HepG2 (cell line): ENCODE results near the gene RFXAP. TPM values are rescaled to one million over a fixed set of nuclear protein-coding genes. Genes with fewer than 3 reads are reported as not detected.

ENCODE experiments used
- GATAD2A ChIP-seq: IDR thresholded peaks from 2 replicates; pipeline ENCODE4 v1.6.1; 2016
- HMG20A ChIP-seq: IDR thresholded peaks from 2 replicates; pipeline ENCODE4 v1.6.1; 2016; ENCODE audit warnings: borderline replicate concordance
- HNF4A ChIP-seq: sonication (generic); formaldehyde crosslinking; IDR thresholded peaks from 2 replicates; pipeline ENCODE4 v1.4.0; 2020; ENCODE audit warnings: missing genetic modification reagents
- MED1 ChIP-seq: sonication (generic); formaldehyde crosslinking; IDR thresholded peaks from 2 replicates; pipeline ENCODE4 v1.4.0; 2020; ENCODE audit warnings: missing genetic modification reagents
- MIER3 ChIP-seq: IDR thresholded peaks from 2 replicates; pipeline ENCODE4 v1.6.1; 2016; ENCODE audit warnings: missing compliant biosample characterization, borderline replicate concordance
- MTF1 ChIP-seq: sonication (generic); formaldehyde crosslinking; IDR thresholded peaks from 2 replicates; pipeline ENCODE4 v1.5.0; 2020; ENCODE audit warnings: missing genetic modification reagents
- THAP11 ChIP-seq: IDR thresholded peaks from 2 replicates; pipeline ENCODE4 v1.6.1; 2016; ENCODE audit warnings: missing biosample characterization, missing genetic modification reagents
- ZNF510 ChIP-seq: sonication (generic); formaldehyde crosslinking; IDR thresholded peaks from 2 replicates; pipeline ENCODE4 v1.4.0; 2020; ENCODE audit warnings: low read depth, mild to moderate bottlenecking, missing genetic modification reagents
- polyA plus RNA-seq, 8 experiments: library from polyadenylated mRNA; depleted of rRNA in 3 of 8; stranded (reverse) in 7 of 8; unstranded in 1 of 8; fragments of >200 nt; fragmentation: Illumina TruSeq in 4 of 8; extraction: Trizol in 4 of 8; gene quantifications; 2 replicates each; pipeline versions ENCODE4 v1.2.1 to v1.2.3, GENCODE V29; 2011 to 2016; ENCODE audit warnings: low read depth in 4 of 8, missing spikeins in 1 of 8, mixed read lengths in 1 of 8; ENCODE audit not compliant: insufficient read depth in 1 of 8
- total RNA-seq, 5 experiments: library from RNA; depleted of rRNA; stranded (reverse); fragments of >200 nt; fragmentation: Illumina TruSeq; extraction: Trizol; gene quantifications; 2 replicates each; pipeline ENCODE4 v1.2.3, GENCODE V29; 2016; ENCODE audit warnings: low read depth in 1 of 5
- TF ChIP-seq, protein P1 (sequence below): sonication (generic); formaldehyde crosslinking; IDR thresholded peaks from 2 replicates; pipeline ENCODE4 v1.4.0; 2020; ENCODE audit warnings: missing genetic modification reagents
- TF ChIP-seq, protein P2 (sequence below): sonication (generic); formaldehyde crosslinking; conservative IDR thresholded peaks from 2 replicates; pipeline ENCODE4 v1.8.0; 2022; ENCODE audit warnings: missing genetic modification reagents
- TF ChIP-seq, protein P3 (sequence below): sonication (generic); formaldehyde crosslinking; IDR thresholded peaks from 2 replicates; pipeline ENCODE4 v1.5.0; 2020; ENCODE audit warnings: mild to moderate bottlenecking, missing genetic modification reagents, borderline replicate concordance
- TF ChIP-seq, protein P4 (sequence below): sonication (generic); formaldehyde crosslinking; conservative IDR thresholded peaks from 2 replicates; pipeline ENCODE4 v1.4.0; 2020; ENCODE audit warnings: mild to moderate bottlenecking, missing genetic modification reagents, moderate library complexity
- TF ChIP-seq, protein P5 (sequence below): sonication (generic); formaldehyde crosslinking; IDR thresholded peaks from 2 replicates; pipeline ENCODE4 v1.4.0; 2020; ENCODE audit warnings: missing genetic modification reagents
- TF ChIP-seq, protein P6 (sequence below): sonication (generic); formaldehyde crosslinking; IDR thresholded peaks from 2 replicates; pipeline ENCODE4 v1.4.0; 2020; ENCODE audit warnings: missing genetic modification reagents

The RFXAP gene
- total and polyA plus RNA-seq, 2 of the 13 experiments (the other 11 are each of a cell fraction or from before 2014, with no cell fraction given): 1.8 to 7.9 TPM

DNA sequence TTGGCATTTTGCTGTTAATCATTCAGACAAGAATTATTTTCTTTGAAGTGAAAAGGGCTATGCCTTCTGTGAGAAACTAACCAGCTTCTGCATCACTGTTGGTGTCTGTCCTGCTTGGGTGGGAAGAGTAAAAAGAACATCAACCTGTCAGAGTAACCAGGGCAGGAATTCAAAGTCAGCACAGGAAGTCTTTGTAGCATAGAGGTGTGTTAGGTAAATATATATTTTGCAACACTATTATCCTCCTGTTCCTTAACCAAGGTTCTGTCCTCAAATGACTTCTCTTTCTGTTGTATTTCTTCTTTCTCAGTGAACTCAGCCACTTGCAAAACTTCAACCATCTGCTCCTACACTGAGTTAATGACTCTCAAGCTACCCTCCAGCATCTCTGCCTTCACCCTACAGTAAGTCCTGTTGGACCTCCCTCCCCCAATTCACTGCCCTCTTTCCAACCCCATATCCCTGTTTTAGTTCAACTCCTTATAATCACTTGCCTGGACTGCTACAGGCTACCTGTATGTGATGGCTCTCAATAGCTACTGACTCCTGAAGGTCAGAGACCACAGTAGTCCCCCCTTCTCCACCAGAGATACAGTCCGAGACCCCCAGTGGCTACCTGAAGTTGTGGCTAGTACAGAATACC is 51.1 kb downstream of the RFXAP start (continued):
- TF ChIP-seq, protein P1, sequence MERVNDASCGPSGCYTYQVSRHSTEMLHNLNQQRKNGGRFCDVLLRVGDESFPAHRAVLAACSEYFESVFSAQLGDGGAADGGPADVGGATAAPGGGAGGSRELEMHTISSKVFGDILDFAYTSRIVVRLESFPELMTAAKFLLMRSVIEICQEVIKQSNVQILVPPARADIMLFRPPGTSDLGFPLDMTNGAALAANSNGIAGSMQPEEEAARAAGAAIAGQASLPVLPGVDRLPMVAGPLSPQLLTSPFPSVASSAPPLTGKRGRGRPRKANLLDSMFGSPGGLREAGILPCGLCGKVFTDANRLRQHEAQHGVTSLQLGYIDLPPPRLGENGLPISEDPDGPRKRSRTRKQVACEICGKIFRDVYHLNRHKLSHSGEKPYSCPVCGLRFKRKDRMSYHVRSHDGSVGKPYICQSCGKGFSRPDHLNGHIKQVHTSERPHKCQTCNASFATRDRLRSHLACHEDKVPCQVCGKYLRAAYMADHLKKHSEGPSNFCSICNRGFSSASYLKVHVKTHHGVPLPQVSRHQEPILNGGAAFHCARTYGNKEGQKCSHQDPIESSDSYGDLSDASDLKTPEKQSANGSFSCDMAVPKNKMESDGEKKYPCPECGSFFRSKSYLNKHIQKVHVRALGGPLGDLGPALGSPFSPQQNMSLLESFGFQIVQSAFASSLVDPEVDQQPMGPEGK (CRISPR knock-in tag): no peak
- peak; percentile 72; the same call in 1 of the 2 replicates for TF ChIP-seq HMG20A (CRISPR knock-in tag)
- TF ChIP-seq, protein P2, sequence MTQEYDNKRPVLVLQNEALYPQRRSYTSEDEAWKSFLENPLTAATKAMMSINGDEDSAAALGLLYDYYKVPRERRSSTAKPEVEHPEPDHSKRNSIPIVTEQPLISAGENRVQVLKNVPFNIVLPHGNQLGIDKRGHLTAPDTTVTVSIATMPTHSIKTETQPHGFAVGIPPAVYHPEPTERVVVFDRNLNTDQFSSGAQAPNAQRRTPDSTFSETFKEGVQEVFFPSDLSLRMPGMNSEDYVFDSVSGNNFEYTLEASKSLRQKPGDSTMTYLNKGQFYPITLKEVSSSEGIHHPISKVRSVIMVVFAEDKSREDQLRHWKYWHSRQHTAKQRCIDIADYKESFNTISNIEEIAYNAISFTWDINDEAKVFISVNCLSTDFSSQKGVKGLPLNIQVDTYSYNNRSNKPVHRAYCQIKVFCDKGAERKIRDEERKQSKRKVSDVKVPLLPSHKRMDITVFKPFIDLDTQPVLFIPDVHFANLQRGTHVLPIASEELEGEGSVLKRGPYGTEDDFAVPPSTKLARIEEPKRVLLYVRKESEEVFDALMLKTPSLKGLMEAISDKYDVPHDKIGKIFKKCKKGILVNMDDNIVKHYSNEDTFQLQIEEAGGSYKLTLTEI (CRISPR knock-in tag): no peak
- TF ChIP-seq, protein P3, sequence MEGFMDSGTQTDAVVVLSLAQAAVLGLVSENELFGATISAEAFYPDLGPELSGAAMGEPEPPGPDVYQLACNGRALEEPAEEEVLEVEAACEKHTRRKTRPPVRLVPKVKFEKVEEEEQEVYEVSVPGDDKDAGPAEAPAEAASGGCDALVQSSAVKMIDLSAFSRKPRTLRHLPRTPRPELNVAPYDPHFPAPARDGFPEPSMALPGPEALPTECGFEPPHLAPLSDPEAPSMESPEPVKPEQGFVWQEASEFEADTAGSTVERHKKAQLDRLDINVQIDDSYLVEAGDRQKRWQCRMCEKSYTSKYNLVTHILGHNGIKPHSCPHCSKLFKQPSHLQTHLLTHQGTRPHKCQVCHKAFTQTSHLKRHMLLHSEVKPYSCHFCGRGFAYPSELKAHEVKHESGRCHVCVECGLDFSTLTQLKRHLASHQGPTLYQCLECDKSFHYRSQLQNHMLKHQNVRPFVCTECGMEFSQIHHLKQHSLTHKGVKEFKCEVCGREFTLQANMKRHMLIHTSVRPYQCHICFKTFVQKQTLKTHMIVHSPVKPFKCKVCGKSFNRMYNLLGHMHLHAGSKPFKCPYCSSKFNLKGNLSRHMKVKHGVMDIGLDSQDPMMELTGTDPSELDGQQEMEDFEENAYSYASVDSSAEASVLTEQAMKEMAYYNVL: no peak
- TF ChIP-seq MIER3 (CRISPR knock-in tag): peak; percentile 54; the same call in 1 of the 2 replicates
- TF ChIP-seq, protein P4, sequence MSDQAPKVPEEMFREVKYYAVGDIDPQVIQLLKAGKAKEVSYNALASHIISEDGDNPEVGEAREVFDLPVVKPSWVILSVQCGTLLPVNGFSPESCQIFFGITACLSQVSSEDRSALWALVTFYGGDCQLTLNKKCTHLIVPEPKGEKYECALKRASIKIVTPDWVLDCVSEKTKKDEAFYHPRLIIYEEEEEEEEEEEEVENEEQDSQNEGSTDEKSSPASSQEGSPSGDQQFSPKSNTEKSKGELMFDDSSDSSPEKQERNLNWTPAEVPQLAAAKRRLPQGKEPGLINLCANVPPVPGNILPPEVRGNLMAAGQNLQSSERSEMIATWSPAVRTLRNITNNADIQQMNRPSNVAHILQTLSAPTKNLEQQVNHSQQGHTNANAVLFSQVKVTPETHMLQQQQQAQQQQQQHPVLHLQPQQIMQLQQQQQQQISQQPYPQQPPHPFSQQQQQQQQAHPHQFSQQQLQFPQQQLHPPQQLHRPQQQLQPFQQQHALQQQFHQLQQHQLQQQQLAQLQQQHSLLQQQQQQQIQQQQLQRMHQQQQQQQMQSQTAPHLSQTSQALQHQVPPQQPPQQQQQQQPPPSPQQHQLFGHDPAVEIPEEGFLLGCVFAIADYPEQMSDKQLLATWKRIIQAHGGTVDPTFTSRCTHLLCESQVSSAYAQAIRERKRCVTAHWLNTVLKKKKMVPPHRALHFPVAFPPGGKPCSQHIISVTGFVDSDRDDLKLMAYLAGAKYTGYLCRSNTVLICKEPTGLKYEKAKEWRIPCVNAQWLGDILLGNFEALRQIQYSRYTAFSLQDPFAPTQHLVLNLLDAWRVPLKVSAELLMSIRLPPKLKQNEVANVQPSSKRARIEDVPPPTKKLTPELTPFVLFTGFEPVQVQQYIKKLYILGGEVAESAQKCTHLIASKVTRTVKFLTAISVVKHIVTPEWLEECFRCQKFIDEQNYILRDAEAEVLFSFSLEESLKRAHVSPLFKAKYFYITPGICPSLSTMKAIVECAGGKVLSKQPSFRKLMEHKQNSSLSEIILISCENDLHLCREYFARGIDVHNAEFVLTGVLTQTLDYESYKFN (CRISPR knock-in tag): peak; percentile 72
- no peak for TF ChIP-seq ZNF510 (CRISPR knock-in tag)
- TF ChIP-seq, protein P5, sequence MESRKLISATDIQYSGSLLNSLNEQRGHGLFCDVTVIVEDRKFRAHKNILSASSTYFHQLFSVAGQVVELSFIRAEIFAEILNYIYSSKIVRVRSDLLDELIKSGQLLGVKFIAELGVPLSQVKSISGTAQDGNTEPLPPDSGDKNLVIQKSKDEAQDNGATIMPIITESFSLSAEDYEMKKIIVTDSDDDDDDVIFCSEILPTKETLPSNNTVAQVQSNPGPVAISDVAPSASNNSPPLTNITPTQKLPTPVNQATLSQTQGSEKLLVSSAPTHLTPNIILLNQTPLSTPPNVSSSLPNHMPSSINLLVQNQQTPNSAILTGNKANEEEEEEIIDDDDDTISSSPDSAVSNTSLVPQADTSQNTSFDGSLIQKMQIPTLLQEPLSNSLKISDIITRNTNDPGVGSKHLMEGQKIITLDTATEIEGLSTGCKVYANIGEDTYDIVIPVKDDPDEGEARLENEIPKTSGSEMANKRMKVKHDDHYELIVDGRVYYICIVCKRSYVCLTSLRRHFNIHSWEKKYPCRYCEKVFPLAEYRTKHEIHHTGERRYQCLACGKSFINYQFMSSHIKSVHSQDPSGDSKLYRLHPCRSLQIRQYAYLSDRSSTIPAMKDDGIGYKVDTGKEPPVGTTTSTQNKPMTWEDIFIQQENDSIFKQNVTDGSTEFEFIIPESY (CRISPR knock-in tag): no peak
- TF ChIP-seq MED1 (CRISPR knock-in tag): peak; percentile 76
- TF ChIP-seq, protein P6, sequence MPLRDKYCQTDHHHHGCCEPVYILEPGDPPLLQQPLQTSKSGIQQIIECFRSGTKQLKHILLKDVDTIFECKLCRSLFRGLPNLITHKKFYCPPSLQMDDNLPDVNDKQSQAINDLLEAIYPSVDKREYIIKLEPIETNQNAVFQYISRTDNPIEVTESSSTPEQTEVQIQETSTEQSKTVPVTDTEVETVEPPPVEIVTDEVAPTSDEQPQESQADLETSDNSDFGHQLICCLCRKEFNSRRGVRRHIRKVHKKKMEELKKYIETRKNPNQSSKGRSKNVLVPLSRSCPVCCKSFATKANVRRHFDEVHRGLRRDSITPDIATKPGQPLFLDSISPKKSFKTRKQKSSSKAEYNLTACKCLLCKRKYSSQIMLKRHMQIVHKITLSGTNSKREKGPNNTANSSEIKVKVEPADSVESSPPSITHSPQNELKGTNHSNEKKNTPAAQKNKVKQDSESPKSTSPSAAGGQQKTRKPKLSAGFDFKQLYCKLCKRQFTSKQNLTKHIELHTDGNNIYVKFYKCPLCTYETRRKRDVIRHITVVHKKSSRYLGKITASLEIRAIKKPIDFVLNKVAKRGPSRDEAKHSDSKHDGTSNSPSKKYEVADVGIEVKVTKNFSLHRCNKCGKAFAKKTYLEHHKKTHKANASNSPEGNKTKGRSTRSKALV (CRISPR knock-in tag): no peak
- 0 out of 2 replicates have a peak, but pooled peaks have one; percentile 15 for TF ChIP-seq THAP11
- TF ChIP-seq MTF1: no peak
- peak; percentile 87 for TF ChIP-seq GATAD2A (CRISPR knock-in tag)
- TF ChIP-seq HNF4A (CRISPR knock-in tag): 0 out of 2 replicates have a peak, but pooled peaks have one; percentile 33
